ENCODE measurements around the gene SHH. TPM values are rescaled to one million over a fixed set of nuclear protein-coding genes. Genes with fewer than 3 reads are reported as not detected.

SHH gene
- total RNA-seq, 2 experiments from 2014 or later, result not detected

DNA sequence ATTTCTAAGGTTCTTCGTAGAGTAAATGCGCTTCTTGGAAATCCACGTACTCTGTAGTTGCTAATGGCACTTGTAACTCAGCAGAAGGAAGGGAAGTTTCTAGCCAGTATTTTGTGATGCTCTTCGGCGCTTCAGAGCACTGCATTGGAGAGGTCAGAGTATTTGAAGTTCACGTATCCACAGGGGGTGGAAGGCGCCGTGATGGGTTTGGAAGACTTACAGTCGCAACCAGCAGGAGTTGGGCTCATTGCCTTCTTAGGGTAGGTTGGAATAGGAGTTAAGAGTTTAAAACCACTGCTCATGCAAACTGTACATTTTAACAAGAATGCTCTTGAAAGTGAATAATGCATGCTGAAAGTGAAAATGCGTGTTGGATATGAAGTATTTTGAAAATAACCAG lies 49.1 kb downstream of the SHH start:
- peaks cover 45% of the 10 kb centered on the region for H3K36me3 Mint-ChIP-seq
- H3K4me3 Mint-ChIP-seq, result peak overlapping the region; percentile 79
- no peak for DNase-seq
- peaks cover 61% of the 10 kb centered on the region for H3K4me1 Mint-ChIP-seq
- peaks cover 2% of the 10 kb centered on the region for H3K9me3 Mint-ChIP-seq
- H3K27me3 Mint-ChIP-seq, result no peaks in the 10 kb centered on the region
- peak overlapping the region; percentile 97 for H3K27ac Mint-ChIP-seq
- POLR2A ChIA-PET, result no interaction called here
- ATAC-seq (ENCODE audit: low read depth), result no peak

DNA sequence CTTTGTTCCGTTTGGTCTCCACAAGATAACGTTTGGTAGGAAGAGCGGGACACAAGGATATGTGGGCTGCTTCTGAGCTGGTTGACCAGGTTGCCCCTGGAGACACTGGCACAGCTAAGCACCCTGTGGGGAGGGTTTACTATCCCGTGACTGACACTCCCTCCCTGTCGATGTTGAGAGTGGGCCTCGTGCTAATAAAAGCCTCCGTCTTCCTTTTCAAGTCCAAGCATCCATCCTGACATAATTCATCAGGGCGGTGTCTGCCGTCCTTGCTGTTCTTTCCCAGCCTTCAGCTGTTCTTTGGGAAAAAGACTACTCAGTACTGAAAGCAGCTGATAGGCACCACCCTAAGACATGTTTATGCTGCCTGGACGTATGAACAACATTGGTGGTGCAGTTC lies 49.6 kb downstream of the SHH start:
- ATAC-seq (ENCODE audit: low read depth), result no peak
- peaks cover 2% of the 10 kb centered on the region for H3K9me3 Mint-ChIP-seq
- H3K36me3 Mint-ChIP-seq, result peaks cover 46% of the 10 kb centered on the region
- no peaks in the 10 kb centered on the region for H3K27me3 Mint-ChIP-seq
- peak overlapping the region; percentile 97 for H3K27ac Mint-ChIP-seq
- POLR2A ChIA-PET, result no interaction called here
- DNase-seq, result no peak
- peak overlapping the region; percentile 79 for H3K4me3 Mint-ChIP-seq
- peaks cover 59% of the 10 kb centered on the region for H3K4me1 Mint-ChIP-seq

DNA sequence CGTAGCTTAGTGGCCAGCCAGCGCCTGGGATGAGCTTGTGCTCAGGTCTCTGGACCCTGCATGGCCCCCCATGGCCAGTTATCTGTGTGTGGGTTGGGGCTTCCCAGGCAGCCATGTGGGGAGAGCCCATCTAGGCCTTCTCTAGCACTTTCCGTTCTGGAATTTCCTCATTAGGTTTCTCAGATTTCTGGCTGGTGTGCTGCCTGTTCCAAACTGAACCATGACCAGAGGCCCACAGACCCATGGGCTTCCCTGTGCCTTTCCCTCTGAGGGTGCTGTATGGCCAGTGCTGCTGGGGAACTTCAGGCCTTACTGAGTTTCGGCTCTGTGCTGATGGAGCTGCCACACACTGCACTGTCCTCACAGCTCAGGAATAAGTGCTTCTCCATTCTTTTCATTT lies 50.2 kb downstream of the SHH start:
- Mint-ChIP-seq H3K9me3 (peaks cover 4% of the 10 kb centered on the region), H3K27ac (peak overlapping the region; percentile 97)

DNA sequence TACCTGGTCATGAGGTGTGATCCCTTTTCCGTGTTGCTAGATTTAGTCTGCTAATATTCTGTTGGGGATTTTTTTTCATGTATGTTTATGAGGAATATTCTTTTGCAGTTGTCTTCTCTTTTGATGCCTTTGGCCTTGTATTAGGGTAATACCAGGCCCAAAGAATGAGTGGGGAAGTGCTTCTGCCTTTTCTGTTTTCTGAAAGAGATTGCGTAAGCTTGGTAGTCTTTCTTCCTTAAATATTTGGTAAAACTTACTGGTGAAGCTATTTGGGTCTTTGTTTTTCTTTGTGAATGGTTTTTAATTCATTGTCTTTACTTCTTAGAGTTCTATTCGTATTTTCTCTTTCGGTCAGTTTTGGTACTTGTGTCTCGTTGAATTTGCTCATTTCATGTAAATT lies 51.1 kb downstream of the SHH start:
- peaks cover 55% of the 10 kb centered on the region for H3K4me1 Mint-ChIP-seq
- POLR2A ChIA-PET, result interaction anchor here (0.7 kb wide), 1 partner anchor 106 kb away, joined by 3 read pairs; no protein-coding TSS in a partner anchor
- peaks cover 55% of the 10 kb centered on the region for H3K36me3 Mint-ChIP-seq
- no peaks in the 10 kb centered on the region for H3K27me3 Mint-ChIP-seq
- no peak for DNase-seq
- no peak for ATAC-seq (ENCODE audit: low read depth)
- H3K4me3 Mint-ChIP-seq, result peak overlapping the region; percentile 33
- peak overlapping the region; percentile 68 for H3K27ac Mint-ChIP-seq
- peaks cover 4% of the 10 kb centered on the region for H3K9me3 Mint-ChIP-seq

More for the DNA sequence above, 50.2 kb downstream of the SHH start:
- peak overlapping the region; percentile 79 for H3K4me3 Mint-ChIP-seq
- no peak for DNase-seq
- H3K4me1 Mint-ChIP-seq, result peaks cover 54% of the 10 kb centered on the region
- POLR2A ChIA-PET, result interaction anchor here (0.7 kb wide), 1 partner anchor 107 kb away, joined by 3 read pairs; no protein-coding TSS in a partner anchor
- no peak for ATAC-seq (ENCODE audit: low read depth)
- H3K27me3 Mint-ChIP-seq, result no peaks in the 10 kb centered on the region
- H3K36me3 Mint-ChIP-seq, result peaks cover 48% of the 10 kb centered on the region

DNA sequence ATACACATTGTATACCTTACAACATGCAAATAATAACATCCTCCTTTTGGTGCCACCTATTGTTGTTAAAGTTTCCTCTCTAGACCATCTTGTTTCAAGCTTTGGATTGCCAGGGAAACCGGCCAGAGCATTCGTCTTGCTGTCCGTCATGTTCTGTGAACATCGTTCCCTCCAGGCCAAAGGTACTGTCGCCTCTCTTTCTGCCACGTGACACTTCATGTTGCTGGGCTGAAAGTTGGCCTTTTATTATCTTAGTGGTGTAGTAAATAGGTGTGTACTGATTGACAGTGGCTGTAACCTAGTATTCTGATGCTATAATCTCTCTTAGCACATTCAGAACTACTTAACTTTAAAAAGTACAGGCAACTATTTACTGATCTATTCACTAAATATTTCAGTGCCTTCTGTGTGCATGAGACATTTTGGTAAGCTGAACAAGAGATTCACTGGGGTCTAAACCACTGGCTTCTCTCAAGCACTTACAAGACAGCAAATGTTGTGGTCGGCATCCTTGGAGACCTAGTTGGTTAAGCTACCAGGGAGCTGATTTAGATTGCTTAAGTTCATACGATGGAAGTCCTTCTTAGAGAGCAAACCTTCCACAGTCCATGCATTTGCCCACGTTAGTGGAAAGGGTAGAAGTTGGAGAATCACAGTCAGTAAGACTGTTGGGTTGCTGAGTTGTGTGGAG lies 52.4 kb downstream of the SHH start:
- Mint-ChIP-seq H3K36me3 (peaks cover 64% of the 10 kb centered on the region), H3K27me3 (no peaks in the 10 kb centered on the region), H3K27ac (no peak overlapping the region)

DNA sequence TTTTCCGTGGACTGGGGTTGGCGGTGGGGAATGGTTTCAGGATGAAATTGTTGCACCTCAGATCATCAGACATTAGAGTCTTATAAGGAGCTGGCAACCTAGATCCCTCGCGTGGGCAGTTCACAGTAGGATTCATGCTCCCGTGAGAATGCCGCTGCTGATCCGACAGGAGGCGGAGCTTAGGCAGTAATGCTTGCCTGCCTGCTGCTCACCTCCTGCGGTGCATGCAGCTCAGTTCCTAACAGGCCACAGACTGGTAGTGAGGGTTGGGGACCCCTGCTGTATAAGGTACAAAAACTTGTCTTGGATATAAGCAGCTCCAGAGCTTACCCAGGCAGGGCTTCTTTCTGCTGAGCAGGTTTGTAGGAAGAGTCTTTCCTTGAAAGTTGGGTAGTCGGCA lies 53.9 kb downstream of the SHH start:
- H3K27me3 Mint-ChIP-seq, result no peaks in the 10 kb centered on the region
- ATAC-seq (ENCODE audit: low read depth) (no peak), DNase-seq (no peak)
- no peak overlapping the region for H3K4me3 Mint-ChIP-seq
- peaks cover 51% of the 10 kb centered on the region for H3K4me1 Mint-ChIP-seq
- H3K36me3 Mint-ChIP-seq, result peaks cover 71% of the 10 kb centered on the region
- no peak overlapping the region for H3K27ac Mint-ChIP-seq
- H3K9me3 Mint-ChIP-seq, result peaks cover 4% of the 10 kb centered on the region
- POLR2A ChIA-PET, result no interaction called here

More for the DNA sequence above, 52.4 kb downstream of the SHH start:
- peaks cover 4% of the 10 kb centered on the region for H3K9me3 Mint-ChIP-seq
- H3K4me3 Mint-ChIP-seq, result no peak overlapping the region
- ATAC-seq (ENCODE audit: low read depth), result no peak
- POLR2A ChIA-PET, result no interaction called here
- DNase-seq, result no peak
- peaks cover 50% of the 10 kb centered on the region for H3K4me1 Mint-ChIP-seq

DNA sequence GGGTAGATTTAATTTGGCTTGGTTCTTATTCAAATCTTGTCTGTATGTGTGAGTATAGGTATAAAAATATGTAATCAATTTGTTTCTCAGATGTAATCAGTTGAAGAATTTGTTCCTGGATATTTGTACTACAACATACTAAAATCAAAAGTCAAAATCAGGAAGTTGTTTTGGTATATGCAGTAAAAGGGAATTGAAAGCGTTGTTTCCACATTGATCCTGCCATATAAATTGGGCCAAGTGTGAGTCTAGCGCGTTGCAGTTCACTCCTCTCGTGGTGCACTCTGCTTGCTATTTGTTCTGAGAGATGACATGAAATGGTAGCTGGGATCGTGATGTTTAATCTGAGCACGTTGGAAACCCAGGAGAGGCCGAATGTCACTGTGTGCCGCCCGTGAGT lies 55.9 kb downstream of the SHH start:
- Mint-ChIP-seq H3K4me3 (no peak overlapping the region), H3K27ac (no peak overlapping the region), H3K36me3 (peaks cover 68% of the 10 kb centered on the region), H3K9me3 (peaks cover 3% of the 10 kb centered on the region), H3K27me3 (no peaks in the 10 kb centered on the region), H3K4me1 (peaks cover 46% of the 10 kb centered on the region)
- DNase-seq, result no peak
- POLR2A ChIA-PET, result no interaction called here
- no peak for ATAC-seq (ENCODE audit: low read depth)

DNA sequence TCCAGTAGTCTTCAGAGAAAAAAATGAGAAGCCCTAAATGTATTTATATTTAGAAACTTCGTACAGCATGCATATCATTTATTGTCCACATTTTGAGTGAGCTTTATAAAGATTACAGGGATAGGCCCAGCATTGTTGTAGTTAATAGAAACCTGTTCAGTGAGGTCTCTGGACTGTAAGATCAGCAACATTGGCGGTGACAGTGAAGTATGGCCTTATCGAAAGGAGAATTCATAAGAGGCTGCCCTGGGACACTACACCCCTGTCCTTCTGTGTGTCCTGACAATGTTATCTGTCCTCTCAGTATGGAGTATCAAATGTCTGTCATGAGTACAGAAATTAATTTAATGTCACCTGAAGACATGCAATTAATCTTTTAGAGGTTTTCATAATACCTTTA lies 57.2 kb downstream of the SHH start:
- Mint-ChIP-seq H3K4me3 (no peak overlapping the region), H3K36me3 (peaks cover 60% of the 10 kb centered on the region), H3K27ac (no peak overlapping the region), H3K4me1 (peaks cover 42% of the 10 kb centered on the region), H3K9me3 (peaks cover 2% of the 10 kb centered on the region), H3K27me3 (no peaks in the 10 kb centered on the region)
- DNase-seq, result no peak
- no peak for ATAC-seq (ENCODE audit: low read depth)
- POLR2A ChIA-PET, result no interaction called here

DNA sequence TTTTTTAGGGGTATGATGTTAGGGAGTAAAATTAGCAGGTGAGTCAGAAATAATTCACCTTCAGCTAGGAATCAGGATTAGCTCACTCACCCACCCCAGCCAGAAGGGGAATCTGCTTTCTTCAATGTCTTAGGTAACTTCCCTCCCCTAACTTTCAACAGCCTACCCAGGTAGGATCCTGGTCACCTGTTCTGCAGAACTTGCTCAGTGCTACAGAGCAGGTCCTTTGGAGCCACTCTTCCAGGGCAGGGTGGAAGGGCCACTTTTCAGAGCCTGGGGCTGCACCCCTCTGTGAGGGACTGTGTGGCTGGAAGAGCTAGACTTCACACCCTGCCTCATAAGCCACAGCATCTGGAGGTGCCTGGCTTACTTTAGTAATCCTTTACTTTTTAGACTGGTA lies 58.1 kb downstream of the SHH start:
- Mint-ChIP-seq H3K27ac (no peak overlapping the region), H3K36me3 (peaks cover 58% of the 10 kb centered on the region), H3K9me3 (peaks cover 2% of the 10 kb centered on the region), H3K4me1 (peaks cover 47% of the 10 kb centered on the region), H3K27me3 (no peaks in the 10 kb centered on the region), H3K4me3 (no peak overlapping the region)
- DNase-seq, result no peak
- POLR2A ChIA-PET, result no interaction called here
- no peak for ATAC-seq (ENCODE audit: low read depth)

DNA sequence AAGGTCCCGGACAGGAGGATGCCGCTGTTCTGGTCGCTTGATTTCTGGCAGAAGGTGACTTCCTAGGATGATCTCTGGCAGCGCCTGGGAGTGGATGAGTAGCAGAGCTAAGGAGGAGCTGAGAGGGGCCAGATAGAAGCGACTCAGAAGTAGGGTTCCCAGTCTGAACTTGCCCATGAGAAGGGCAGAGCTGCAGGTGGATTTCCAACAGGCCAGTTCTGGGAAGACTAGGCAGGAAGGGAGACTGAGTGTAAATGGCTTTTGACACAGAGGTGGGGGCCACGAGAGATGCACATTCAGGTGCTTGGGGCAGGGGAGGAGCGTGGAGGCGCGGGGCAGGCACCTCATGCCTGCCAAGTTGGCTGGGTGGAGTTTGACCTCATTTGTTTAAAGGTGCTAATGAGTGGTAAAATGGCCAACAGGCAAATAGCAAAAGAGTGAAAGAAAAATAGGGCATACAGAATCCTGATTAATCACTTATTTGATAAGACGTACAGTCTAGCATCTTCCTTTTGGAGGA lies 58.8 kb downstream of the SHH start:
- ATAC-seq (ENCODE audit: low read depth) (no peak), DNase-seq (no peak)
- H3K9me3 Mint-ChIP-seq, result peaks cover 2% of the 10 kb centered on the region
- POLR2A ChIA-PET, result no interaction called here
- peak overlapping the region; percentile 46 for H3K27ac Mint-ChIP-seq
- H3K4me1 Mint-ChIP-seq, result peaks cover 47% of the 10 kb centered on the region
- H3K36me3 Mint-ChIP-seq, result peaks cover 57% of the 10 kb centered on the region
- peak overlapping the region; percentile 10 for H3K4me3 Mint-ChIP-seq
- no peaks in the 10 kb centered on the region for H3K27me3 Mint-ChIP-seq

DNA sequence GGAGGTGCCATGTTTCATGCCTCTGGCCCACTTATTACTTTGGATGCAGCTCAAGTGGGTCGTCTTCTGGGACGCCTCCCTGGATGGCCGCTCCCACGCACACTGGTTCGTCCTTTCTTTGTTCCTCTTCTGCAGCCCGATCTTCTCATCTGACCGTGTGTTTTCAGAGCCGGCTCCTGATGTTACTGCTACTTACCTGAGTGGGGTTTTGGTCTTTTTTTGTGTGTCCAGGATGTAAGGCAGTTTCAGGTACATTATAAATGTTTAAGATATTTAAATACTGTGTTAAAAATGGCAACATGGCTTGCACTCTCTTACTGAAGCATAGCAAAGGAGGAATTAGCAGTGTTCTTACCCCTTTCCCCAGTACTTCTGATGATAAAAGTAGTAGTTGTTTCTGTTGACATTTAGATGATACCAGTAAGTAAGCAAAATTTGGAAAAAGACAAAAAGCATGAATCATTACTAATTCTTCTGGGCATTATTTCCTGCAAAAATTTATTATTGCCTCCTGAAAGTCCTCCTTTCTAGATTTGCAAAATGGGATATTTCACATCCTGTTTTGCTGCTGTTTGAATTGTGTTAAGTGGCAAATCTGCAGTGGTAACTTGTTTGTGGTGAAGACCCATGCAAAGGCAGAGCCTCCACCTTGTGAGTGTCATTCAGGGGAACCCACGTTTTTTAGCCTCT lies 59.4 kb downstream of the SHH start:
- Mint-ChIP-seq H3K4me1 (peaks cover 45% of the 10 kb centered on the region), H3K9me3 (peaks cover 2% of the 10 kb centered on the region), H3K27me3 (no peaks in the 10 kb centered on the region), H3K4me3 (peak overlapping the region; percentile 10), H3K36me3 (peaks cover 55% of the 10 kb centered on the region), H3K27ac (peak overlapping the region; percentile 46)
- POLR2A ChIA-PET, result no interaction called here
- peak; percentile 33 for ATAC-seq (ENCODE audit: low read depth)
- no peak for DNase-seq

DNA sequence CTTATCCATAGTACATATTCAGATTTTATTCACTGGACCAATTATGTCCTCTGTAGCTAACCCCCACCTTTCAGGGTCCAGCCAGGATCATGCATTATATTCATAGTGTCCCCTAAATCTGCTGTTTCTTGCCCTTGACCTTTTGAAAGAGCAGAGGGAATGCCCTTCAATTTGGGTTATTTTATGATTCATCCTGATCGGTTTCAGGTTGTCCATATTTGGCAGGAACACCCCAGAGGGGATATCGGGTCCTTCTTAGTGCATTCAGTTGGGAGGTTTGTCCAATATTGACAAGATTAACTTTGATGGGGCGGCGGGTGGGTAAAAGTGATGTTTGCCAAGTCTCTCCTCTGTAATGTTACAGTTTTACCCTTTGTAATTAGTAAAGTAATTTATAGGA lies 60.9 kb downstream of the SHH start:
- H3K36me3 Mint-ChIP-seq, result peaks cover 48% of the 10 kb centered on the region
- DNase-seq, result no peak
- POLR2A ChIA-PET, result no interaction called here
- no peaks in the 10 kb centered on the region for H3K27me3 Mint-ChIP-seq
- no peaks in the 10 kb centered on the region for H3K9me3 Mint-ChIP-seq
- no peak overlapping the region for H3K4me3 Mint-ChIP-seq
- H3K4me1 Mint-ChIP-seq, result peaks cover 45% of the 10 kb centered on the region
- H3K27ac Mint-ChIP-seq, result no peak overlapping the region
- no peak for ATAC-seq (ENCODE audit: low read depth)

DNA sequence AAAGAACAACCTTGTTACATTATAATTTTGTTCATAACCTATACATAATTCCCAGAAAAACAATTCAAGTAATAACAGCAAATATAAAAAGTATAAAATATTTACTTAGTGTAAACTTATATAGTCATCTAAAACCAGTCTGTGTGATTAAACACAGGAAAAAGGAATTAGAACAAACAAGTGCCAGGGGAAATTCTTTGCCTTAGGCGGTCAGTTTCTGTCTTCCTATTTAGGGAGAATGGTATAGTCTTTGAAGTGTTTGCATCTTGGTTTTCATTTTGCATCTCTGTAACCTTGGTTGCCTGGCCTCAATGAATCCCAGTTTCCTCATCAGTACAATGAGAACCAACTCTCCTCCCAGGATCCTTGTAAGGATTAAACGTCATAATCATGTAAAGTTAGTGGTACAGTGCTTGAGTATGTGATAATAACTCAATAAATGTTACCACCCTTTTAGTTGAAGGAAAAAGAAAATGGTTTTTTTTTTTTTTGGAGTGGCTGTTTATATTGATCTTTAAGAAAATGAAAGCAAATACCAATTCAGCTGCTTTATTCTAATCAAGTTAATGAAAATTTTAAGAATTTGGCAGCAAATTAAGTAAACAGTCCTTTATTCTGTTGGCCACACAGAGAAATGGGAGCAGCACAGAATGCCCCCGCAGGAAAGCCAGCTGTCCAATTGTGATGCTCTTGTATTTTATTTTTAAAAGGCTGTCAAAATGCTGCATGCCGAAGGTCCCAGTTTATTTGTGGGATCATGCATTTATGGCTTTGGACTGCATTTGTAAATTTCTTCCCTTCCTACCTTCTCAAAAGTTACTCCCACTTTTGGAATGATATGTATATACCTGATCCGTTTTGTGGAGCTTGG lies 61.8 kb downstream of the SHH start:
- DNase-seq (no peak), ATAC-seq (ENCODE audit: low read depth) (no peak)
- Mint-ChIP-seq H3K4me3 (no peak overlapping the region), H3K4me1 (peaks cover 49% of the 10 kb centered on the region), H3K27me3 (no peaks in the 10 kb centered on the region), H3K36me3 (peaks cover 51% of the 10 kb centered on the region), H3K9me3 (no peaks in the 10 kb centered on the region), H3K27ac (no peak overlapping the region)
- POLR2A ChIA-PET, result no interaction called here
